NCI-H460 (cell line): ENCODE results near the gene GPR65. TPM values are rescaled to one million over a fixed set of nuclear protein-coding genes. Genes with fewer than 3 reads are reported as not detected.
A peak's percentile ranks its signal among the peaks of the same experiment; 100 is the strongest.
"Not testable (repeated sequence)": the region's sequence is repeated elsewhere in the genome, so short reads cannot be mapped to it uniquely, and the experiment has no call there.

Experiments
- DNase-seq: peaks from one replicate; pipeline ENCODE4 v3.0.0-alpha.2; 2016; ENCODE audit warnings: low read depth; ENCODE audit errors: extremely low read depth
- total RNA-seq: library from RNA; depleted of rRNA; stranded (reverse); fragments of >200 nt; shearing (Covaris generic); gene quantifications from 2 replicates; pipeline ENCODE4 v1.2.3, GENCODE V29; 2014

GPR65 gene
- total RNA-seq, 1 experiment from 2014 or later, result 86.0 TPM

DNA sequence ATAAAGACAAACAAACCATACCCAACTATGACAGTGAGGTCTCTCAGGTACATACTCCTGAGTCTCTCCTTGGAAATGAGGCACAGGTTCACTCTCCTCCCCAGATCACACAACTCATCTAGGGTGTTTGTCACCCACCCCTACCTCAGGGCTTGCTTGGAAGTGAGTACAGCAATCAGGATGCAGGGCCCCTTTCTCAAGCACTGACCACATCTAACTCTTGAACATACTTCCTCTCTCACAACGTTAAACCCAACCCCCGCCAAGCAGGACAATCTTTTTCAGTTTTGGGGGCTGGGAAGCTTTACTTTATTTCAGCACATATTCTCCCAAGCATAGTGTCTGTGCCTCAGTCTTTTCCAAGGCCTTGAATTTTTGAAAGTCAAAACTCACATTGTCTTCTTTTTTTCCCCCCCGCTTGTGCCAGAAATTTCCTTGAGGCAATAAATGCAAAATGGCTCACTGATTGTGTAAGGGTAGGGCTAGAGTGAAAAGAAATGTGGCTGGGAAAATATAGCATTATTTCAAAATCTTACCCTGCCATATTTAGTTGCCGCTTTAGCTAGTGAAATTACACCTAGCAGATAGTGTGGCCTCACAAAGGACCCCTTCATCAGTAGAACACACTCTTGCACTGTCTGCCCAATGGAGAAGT lies 2.4 kb upstream of the GPR65 start:
- no peak for DNase-seq

DNA sequence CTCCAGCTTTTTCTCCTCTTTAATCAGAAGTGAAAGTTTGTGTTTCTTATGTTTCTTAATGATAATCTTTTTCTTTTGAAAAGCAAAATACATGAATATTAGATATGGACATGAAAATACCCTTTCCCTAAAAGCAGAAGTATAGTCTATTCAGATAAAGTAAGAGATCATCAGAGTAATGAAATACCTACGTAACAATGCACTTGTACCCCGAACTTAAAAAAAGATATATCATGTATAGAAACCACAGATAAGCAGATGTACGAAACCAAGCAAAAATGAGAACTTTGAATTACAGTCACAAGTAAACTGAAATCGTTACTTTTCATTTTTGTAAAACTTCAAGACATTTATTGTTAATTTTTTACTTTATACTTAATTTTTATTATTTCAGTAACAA lies 1.5 kb upstream of the GPR65 start:
- DNase-seq, result no peak

- no peak for DNase-seq
Measured at GRCh38 chr14:88004506-88005036, 364 bp upstream of the GPR65 start.

DNA sequence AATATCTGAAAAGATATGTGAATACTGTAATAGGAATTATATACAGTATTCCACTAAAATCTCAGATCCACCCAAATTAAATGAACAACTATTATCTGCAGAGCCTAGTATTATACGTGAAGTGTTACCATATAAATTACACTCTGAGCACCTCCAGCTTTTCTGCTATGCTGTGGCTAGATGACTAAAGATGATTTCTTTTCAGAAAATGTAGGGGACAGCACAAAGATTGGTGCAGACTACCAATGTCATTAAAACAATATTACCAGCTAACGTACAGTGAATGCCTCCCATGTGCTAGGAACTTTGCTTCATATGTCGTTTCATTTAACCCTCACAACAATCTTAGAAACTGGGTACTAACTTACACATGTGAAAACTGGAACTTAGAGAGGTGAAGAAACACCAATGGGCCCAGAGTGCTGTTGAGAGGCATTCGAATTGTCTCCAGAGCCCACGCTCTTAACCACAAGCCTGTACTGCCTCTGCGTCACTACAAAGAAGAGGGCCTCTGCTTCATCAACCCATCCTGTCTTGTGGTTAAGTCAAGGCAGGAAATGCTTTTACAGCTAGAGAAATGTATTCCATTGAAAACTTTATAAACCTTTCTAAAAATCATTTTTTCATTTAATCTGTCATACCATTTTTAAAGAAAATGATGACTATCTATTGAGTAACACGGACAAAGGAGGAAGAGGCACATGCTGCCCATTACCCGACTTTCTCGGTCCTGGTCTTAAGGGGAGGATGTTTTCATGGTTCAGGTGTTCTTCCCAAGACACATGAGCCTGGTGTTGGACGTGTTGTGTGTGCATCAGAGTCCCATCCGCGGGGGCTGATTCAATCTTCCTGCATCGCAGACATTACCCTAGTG lies 1.3 kb downstream of the GPR65 start:
- no peak for DNase-seq

GRCh38 chr14:88007608-88008007 lies 2.7 kb downstream of the GPR65 start:
- no peak for DNase-seq

DNA sequence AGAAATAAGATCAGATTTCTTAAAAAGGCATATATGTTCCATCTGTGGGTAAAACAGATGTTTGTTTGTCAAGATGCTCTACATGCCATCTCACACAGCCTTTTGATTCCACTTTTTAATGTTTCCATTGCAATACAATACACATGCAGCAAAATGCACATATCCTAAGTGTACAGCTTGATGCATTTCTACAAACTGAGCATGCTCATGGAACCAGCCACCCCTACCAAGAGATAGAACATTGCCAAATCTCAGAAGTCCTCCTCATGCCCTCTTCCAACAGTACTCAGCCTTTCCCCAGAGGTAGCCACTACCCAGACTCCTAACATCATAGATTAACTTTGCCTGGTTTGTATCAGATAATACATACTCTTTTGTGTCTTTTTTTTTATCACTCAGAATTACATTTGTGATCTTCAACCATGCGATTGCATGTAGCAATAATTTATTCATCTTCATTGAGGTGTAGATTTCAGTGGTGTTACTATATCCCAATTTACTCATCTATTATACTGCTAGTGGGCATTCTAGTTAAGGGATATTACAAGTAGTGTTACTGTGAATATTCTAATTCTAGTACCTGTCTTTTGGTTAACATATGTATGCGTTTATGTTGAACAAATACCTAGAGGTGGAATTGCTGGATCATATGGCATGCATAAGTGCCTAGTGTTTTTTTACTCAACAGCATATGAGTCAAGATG lies 3.3 kb downstream of the GPR65 start:
- no peak for DNase-seq

DNA sequence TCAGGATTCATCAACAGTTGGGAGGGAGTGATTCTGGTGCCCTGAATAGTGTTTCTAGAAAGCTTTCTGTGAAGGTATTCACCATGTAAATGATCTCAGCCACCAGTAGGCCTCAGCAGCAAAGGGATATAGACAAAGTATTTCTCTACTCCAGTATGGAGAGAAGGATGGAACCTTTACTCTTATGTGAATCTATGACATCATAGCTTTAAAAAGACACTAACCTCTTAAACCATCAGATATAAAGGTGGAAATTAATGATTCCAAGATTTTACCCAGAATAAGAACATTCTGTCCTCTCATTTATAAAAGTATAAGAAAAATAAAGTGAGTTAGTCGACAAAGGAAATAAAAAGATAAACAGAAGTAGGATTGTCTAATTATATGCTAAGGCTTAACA lies 4.6 kb downstream of the GPR65 start:
- no peak for DNase-seq

DNA sequence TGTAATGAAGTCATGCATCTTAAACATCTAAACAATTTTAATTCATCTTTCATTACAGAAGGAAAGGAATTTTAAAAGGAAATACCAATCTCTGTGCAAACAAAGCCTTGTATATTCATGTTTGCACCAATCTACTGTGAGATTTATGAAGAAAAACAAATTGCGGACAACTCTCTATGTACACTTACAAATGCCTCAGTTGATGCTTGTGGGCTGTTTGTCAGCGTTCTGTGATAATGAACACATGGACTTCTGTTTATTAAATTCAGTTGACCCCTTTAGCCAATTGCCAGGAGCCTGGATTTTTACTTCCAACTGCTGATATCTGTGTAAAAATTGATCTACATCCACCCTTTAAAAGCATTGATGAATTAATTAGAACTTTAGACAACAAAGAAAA lies 5.4 kb downstream of the GPR65 start:
- no peak for DNase-seq

- no peak for DNase-seq
Measured at GRCh38 chr14:88012495-88012894, 7.6 kb downstream of the GPR65 start.

DNA sequence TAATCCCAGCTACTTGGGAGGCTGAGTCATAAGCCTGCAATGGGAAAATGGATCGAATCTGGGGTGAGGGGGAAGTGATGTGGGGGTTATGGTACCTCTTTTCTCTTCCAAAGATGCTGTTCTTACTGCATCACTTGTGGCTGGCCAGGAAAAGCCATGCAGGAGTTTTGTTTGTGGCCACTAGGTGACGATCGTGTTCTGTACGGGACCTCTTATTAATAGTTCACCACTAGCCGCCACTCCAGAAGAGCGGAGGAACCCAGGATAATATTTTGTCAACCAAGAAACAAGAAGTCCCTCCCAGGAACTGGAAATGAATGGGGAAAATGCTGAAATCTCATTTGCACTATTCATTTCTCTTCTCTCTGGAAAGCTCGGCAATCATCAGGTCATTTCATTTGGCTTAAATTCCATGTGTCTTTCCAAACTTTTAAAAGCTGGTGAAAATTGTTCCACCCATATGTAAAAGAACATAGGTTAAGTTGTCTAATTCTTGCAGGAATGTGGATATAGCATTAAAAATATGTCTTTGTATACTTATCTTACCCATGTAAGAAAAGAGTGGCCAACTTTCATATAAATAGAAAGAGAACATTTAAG lies 8.9 kb downstream of the GPR65 start:
- DNase-seq, result peak; percentile 80

- DNase-seq, result no peak
Measured at GRCh38 chr14:88016768-88017167, 11.8 kb downstream of the GPR65 start.

- no peak for DNase-seq
Measured at GRCh38 chr14:88017535-88017934, 12.6 kb downstream of the GPR65 start.

GRCh38 chr14:88023658-88024187 lies 18.8 kb downstream of the GPR65 start:
- DNase-seq, result no peak

DNA sequence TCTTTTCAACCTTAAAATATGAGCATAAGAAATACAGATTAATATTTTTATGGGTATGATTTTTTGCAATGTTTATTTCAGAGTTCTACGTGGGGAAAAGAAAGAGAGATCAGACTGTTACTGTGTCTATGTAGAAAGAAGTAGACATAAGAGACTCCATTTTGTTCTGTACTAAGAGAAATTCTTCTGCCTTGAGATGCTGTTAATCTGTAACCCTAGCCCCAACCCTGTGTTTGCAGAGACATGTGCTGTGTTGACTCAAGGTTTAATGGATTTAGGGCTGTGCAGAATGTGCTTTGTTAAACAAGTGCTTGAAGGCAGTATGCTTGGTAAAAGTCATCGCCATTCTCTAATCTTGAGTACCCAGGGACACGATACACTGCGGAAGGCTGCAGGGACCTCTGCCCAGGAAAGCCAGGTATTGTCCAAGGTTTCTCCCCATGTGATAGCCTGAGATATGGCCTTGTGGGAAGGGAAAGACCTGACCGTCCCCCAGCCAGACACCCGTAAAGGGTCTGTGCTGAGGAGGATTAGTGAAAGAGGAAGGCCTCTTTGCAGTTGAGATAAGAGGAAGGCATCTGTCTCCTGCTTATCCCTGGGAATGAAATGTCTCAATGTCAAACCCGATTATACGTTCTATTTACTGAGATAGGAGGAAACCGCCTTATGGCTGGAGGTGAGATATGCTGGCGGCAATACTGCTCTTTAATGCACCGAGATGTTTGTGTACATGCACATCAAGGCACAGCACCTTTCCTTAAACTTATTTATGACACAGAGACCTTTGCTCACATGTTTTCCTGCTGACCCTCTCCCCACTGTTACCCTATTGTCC lies 19.5 kb downstream of the GPR65 start:
- DNase-seq, result not testable (repeated sequence)

GRCh38 chr14:88025313-88025712 lies 20.4 kb downstream of the GPR65 start:
- DNase-seq, result no peak

- no peak for DNase-seq
Measured at GRCh38 chr14:88026890-88027289, 22.0 kb downstream of the GPR65 start.

DNA sequence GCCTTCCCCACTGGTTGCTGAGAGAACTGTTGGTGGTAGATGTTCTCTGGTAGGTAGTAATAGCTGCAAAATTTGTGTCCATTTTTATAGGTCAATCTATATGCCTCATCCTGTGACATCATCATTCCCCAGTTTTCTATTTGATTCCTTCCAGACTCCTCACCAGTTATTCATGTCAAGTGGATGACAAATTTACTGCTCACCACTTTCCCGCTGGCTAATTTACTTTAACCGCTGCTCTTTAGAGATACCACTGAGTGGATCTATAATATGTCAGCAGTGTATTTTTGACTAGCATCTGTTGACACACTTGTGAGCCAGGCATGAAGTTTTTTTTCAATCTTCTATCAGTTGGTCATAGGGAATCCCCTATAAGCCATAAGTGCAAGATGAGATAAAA lies 24.6 kb downstream of the GPR65 start:
- DNase-seq, result no peak

GRCh38 chr14:88030079-88030478 lies 25.1 kb downstream of the GPR65 start:
- DNase-seq, result no peak

DNA sequence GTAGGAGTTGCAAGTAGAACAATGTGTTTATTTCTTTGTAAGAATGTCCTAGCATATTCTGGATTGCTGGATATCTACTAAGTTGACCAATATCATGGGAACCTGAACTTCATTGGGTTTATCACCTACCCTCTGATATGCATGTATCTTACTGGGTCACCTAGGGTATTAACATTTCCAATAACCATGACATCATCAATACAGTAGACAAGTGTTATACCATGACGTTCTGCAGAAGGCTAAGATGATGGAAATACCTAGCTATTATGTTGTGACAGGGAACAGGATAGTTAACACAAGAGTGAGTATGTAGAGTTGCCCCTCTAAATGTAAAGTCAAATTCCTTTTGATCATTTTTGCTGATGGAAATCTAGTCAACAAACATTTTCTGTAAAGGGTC lies 26.0 kb downstream of the GPR65 start:
- no peak for DNase-seq

GRCh38 chr14:88032373-88032772 lies 27.4 kb downstream of the GPR65 start:
- DNase-seq, result no peak
